ENCODE results near the gene EFCAB8. TPM values are rescaled to one million over a fixed set of nuclear protein-coding genes. Genes with fewer than 3 reads are reported as not detected.

Gene EFCAB8
- total RNA-seq, 4 donors from 2014 or later, result not detected

DNA sequence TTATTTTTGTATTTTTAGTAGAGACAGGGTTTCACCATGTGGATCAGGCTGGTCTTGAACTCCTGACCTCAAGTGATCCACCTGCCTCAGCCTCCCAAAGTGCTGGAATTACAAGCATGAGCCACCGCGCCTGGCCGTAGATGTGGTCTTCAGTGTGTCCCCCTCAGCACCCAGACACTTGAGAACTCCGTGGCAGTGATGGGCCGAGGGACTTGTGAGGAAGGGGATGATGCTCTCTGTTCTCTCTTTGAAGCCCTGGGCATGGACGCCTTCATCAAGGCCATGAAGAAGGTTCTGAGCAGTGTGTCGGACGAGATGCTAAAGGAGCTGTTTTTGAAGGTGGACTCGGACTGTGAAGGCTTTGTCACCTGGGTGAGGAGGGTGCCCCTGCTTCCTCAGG is 16.9 kb downstream of the EFCAB8 start:
- in situ Hi-C loops (cut with MboI; ENCODE audit: low sequenced_read_pairs in 4 of 4) (no loop called here), intact Hi-C loops (cut with DNase I; ENCODE audit: low total_unique reads) (no loop called here)
- no peak for ATAC-seq
- Histone ChIP-seq H3K4me3 (no peak overlapping the region), H3K36me3 (no peaks in the 10 kb centered on the region), H3K4me1 (no peaks in the 10 kb centered on the region), H3K27me3 (no peaks in the 10 kb centered on the region), H3K27ac (no peak overlapping the region), H3K9me3 (no peaks in the 10 kb centered on the region)
- no peak for TF ChIP-seq POLR2A (IDR thresholded peaks at IDR 0.05)
- no peak for TF ChIP-seq CTCF (IDR thresholded peaks at IDR 0.05 in 4 of 5, conservative IDR thresholded peaks at IDR 0.05 in 1 of 5)
- DNase-seq, result no peak

GRCh38 chr20:32877507-32877906 is 18.8 kb downstream of the EFCAB8 start:
- no peak for ATAC-seq
- TF ChIP-seq CTCF (IDR thresholded peaks at IDR 0.05 in 4 of 5, conservative IDR thresholded peaks at IDR 0.05 in 1 of 5) (no peak), POLR2A (IDR thresholded peaks at IDR 0.05) (no peak)
- intact Hi-C loops (cut with DNase I; ENCODE audit: low total_unique reads), result no loop called here

DNA sequence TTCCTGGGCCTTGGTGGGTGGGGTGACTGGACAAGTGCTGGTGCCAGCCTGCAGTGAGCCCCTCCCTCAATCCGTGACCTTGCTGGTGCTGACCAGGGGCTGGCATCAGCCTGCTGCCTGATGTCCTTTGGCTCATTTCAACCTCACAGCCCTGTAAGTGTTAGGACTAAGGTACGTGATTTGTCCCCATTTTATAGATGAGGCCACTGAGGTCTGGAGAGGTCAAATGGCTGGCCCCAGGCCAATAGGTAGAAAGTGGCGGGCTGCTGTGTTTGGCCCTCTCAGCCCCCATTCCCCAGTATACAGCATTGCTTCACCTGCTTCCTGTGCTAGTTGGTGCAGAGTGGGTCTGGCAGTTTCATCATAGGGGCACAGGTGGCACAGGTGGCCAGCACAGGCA is 20.1 kb downstream of the EFCAB8 start:
- Histone ChIP-seq H3K27me3 (no peaks in the 10 kb centered on the region), H3K4me1 (no peaks in the 10 kb centered on the region), H3K4me3 (no peak overlapping the region), H3K36me3 (no peaks in the 10 kb centered on the region), H3K9me3 (no peaks in the 10 kb centered on the region), H3K27ac (no peak overlapping the region)
- in situ Hi-C loops (cut with MboI; ENCODE audit: low sequenced_read_pairs in 4 of 4) (no loop called here), intact Hi-C loops (cut with DNase I; ENCODE audit: low total_unique reads) (no loop called here)
- TF ChIP-seq CTCF (IDR thresholded peaks at IDR 0.05 in 4 of 5, conservative IDR thresholded peaks at IDR 0.05 in 1 of 5), result no peak
- TF ChIP-seq POLR2A (IDR thresholded peaks at IDR 0.05), result no peak
- DNase-seq (no peak), ATAC-seq (no peak)

More at GRCh38 chr20:32877507-32877906, 18.8 kb downstream of the EFCAB8 start:
- no peak overlapping the region for H3K27ac ChIP-seq
- no peaks in the 10 kb centered on the region for H3K27me3 ChIP-seq
- no peak for DNase-seq
- in situ Hi-C loops (cut with MboI; ENCODE audit: low sequenced_read_pairs in 4 of 4), result no loop called here
- H3K36me3 ChIP-seq, result no peaks in the 10 kb centered on the region
- H3K4me1 ChIP-seq, result no peaks in the 10 kb centered on the region
- no peaks in the 10 kb centered on the region for H3K9me3 ChIP-seq
- H3K4me3 ChIP-seq, result no peak overlapping the region

DNA sequence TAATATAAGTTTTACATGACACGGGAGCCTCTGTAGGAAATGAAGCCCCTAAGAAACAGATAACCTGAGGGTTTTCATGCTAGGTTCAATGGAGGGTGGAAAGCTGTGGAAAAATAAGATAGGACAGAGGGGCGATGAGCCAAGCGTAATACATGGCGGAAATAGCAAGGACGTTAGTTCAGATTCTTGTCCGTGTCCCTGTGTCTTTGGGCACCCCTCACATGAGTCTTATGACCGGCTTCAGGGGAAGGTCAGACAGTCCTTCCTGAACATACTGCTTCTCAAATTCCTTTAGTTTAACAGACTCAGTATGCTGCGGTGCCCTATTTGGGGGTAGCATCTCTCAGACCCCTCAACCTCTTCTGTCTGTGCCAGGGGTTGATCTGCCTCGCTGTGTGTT is 20.8 kb downstream of the EFCAB8 start:
- H3K27me3 ChIP-seq, result no peaks in the 10 kb centered on the region
- H3K27ac ChIP-seq, result no peak overlapping the region
- H3K4me1 ChIP-seq, result no peaks in the 10 kb centered on the region
- no peak for ATAC-seq
- no peak for DNase-seq
- TF ChIP-seq POLR2A (IDR thresholded peaks at IDR 0.05) (no peak), CTCF (IDR thresholded peaks at IDR 0.05 in 4 of 5, conservative IDR thresholded peaks at IDR 0.05 in 1 of 5) (no peak)
- intact Hi-C loops (cut with DNase I; ENCODE audit: low total_unique reads), result no loop called here
- in situ Hi-C loops (cut with MboI; ENCODE audit: low sequenced_read_pairs in 4 of 4), result no loop called here
- H3K4me3 ChIP-seq, result no peak overlapping the region
- no peaks in the 10 kb centered on the region for H3K36me3 ChIP-seq
- H3K9me3 ChIP-seq, result no peaks in the 10 kb centered on the region

GRCh38 chr20:32880635-32881034 is 21.9 kb downstream of the EFCAB8 start:
- ATAC-seq (no peak), DNase-seq (no peak)
- intact Hi-C loops (cut with DNase I; ENCODE audit: low total_unique reads), result no loop called here
- Histone ChIP-seq H3K27me3 (no peaks in the 10 kb centered on the region), H3K4me3 (no peak overlapping the region), H3K27ac (no peak overlapping the region), H3K9me3 (no peaks in the 10 kb centered on the region), H3K36me3 (no peaks in the 10 kb centered on the region), H3K4me1 (no peaks in the 10 kb centered on the region)
- in situ Hi-C loops (cut with MboI; ENCODE audit: low sequenced_read_pairs in 4 of 4), result no loop called here
- TF ChIP-seq POLR2A (IDR thresholded peaks at IDR 0.05), result no peak
- TF ChIP-seq CTCF (IDR thresholded peaks at IDR 0.05 in 4 of 5, conservative IDR thresholded peaks at IDR 0.05 in 1 of 5), result no peak

All from gastrocnemius medialis (tissue), 4 donors.